ENCODE results near the gene GAP43.
A peak's percentile ranks its signal among the peaks of the same experiment; 100 is the strongest.

The GAP43 gene

DNA sequence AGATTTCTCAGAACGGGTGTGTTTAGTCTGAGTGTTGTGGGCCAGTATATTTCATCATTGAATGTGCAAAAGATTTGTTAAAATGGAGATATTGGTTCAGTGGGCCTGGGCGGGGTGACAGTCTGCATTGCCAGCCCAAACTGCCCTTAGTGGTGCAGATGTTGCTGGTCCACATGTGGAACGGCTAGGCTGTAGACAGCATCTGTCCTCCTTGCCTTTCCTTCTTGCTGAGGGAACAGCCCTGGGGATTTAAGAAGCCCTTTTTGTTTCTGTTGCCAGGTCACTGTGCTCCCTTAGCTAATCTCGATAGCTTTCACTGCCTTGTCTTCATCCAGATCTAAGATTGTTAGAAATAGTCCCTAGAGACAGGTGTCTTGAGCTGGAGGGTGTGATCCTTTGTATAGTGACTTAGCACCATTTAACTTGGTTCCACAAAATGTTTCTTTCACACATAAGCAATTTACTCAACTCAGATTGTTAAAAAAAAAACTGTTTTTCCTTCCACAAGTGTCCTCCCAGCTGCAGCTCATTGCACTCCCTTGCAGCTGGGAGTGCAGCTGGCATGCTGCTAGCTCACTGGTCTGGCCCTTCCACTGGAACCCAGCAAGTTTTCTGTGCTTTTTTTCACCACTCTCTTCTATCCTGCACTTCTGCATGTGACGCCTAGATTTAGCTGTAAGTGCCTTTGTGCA is 37.5 kb downstream of the GAP43 start:
- no peaks in the 10 kb centered on the region for H3K9me3 Mint-ChIP-seq
- peaks cover 11% of the 10 kb centered on the region for H3K27me3 Mint-ChIP-seq
- no peak for DNase-seq
- H3K4me3 Mint-ChIP-seq = no peak overlapping the region
- no peak overlapping the region for H3K27ac Mint-ChIP-seq
- no peaks in the 10 kb centered on the region for H3K36me3 Mint-ChIP-seq
- CTCF ChIA-PET = no interaction called here
- H3K4me1 Mint-ChIP-seq = peaks cover 28% of the 10 kb centered on the region

- Mint-ChIP-seq H3K4me3 (no peak overlapping the region), H3K9me3 (no peaks in the 10 kb centered on the region), H3K36me3 (no peaks in the 10 kb centered on the region), H3K27me3 (peaks cover 11% of the 10 kb centered on the region), H3K27ac (no peak overlapping the region), H3K4me1 (peaks cover 18% of the 10 kb centered on the region)
- CTCF ChIA-PET = no interaction called here
- no peak for DNase-seq
Measured at GRCh38 chr3:115662356-115662755, 39.0 kb downstream of the GAP43 start.

DNA sequence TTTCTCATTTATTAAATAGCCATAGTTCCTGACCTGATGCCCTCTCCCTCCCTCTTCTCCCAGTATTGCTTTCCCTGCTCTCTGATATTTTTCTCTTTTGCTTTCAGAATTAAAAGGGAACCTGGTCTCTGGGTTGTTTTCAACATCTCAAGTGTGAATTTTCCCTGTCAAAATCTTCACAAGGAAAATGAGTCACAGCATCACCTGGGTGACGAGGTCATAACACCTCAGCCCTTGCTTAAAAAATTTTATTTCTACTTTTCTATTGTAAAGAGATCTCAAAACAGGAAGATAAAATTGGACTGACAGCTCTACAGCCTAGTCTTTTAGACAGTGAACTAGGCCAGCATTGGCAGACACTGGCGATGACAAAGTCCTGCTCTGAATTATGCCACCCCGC is 40.1 kb downstream of the GAP43 start:
- H3K4me3 Mint-ChIP-seq = no peak overlapping the region
- H3K4me1 Mint-ChIP-seq = peaks cover 9% of the 10 kb centered on the region
- H3K27ac Mint-ChIP-seq = no peak overlapping the region
- no peaks in the 10 kb centered on the region for H3K36me3 Mint-ChIP-seq
- no peak for DNase-seq
- CTCF ChIA-PET = no interaction called here
- H3K27me3 Mint-ChIP-seq = peaks cover 7% of the 10 kb centered on the region
- H3K9me3 Mint-ChIP-seq = no peaks in the 10 kb centered on the region

DNA sequence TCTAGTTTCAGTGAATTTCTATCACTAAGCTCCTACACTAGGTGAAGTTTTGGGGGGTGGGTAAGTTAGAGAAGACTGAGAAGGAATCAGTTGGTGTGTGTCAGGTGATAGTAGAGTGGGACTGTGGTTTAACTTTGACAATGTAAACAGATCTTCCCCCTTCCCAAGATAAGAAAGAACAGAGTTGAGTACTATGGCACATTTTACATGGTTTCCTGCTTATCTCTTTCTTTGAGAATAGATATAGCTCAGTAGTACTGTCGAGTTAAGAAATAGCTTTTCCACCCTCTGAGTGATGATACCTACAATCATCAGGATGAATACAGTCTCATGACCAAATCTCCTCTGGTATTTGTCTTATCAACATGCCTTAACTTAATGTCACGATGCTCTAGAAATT is 42.8 kb downstream of the GAP43 start:
- peaks cover 2% of the 10 kb centered on the region for H3K4me1 Mint-ChIP-seq
- CTCF ChIA-PET = no interaction called here
- no peaks in the 10 kb centered on the region for H3K27me3 Mint-ChIP-seq
- no peak overlapping the region for H3K27ac Mint-ChIP-seq
- DNase-seq = no peak
- no peaks in the 10 kb centered on the region for H3K36me3 Mint-ChIP-seq
- H3K4me3 Mint-ChIP-seq = no peak overlapping the region
- no peaks in the 10 kb centered on the region for H3K9me3 Mint-ChIP-seq

- DNase-seq = no peak
- H3K27me3 Mint-ChIP-seq = no peaks in the 10 kb centered on the region
- H3K27ac Mint-ChIP-seq = peak overlapping the region; percentile 58
- CTCF ChIA-PET = no interaction called here
- H3K9me3 Mint-ChIP-seq = no peaks in the 10 kb centered on the region
- peaks cover 5% of the 10 kb centered on the region for H3K4me1 Mint-ChIP-seq
- H3K4me3 Mint-ChIP-seq = no peak overlapping the region
- no peaks in the 10 kb centered on the region for H3K36me3 Mint-ChIP-seq
Measured at GRCh38 chr3:115666920-115667737, 43.8 kb downstream of the GAP43 start.

DNA sequence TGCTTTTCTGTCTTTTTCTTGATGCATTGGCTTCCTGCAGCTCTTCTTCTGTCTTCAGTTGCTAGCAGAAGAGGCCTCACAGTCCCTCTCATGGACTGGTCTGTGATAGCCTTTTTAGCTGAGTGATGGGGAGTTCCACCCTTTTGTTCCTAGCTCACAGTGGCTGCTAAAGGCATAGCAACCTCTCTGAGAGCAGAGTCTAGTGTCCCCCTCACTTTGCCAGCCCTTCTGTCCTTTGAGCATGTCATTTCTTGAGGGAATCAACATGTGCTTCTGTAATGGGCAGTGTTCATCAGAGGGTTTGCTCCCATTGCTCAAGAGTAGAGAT is 44.4 kb downstream of the GAP43 start:
- peaks cover 6% of the 10 kb centered on the region for H3K4me1 Mint-ChIP-seq
- no peaks in the 10 kb centered on the region for H3K9me3 Mint-ChIP-seq
- CTCF ChIA-PET = no interaction called here
- DNase-seq = no peak
- no peak overlapping the region for H3K4me3 Mint-ChIP-seq
- no peaks in the 10 kb centered on the region for H3K36me3 Mint-ChIP-seq
- H3K27ac Mint-ChIP-seq = no peak overlapping the region
- H3K27me3 Mint-ChIP-seq = no peaks in the 10 kb centered on the region

DNA sequence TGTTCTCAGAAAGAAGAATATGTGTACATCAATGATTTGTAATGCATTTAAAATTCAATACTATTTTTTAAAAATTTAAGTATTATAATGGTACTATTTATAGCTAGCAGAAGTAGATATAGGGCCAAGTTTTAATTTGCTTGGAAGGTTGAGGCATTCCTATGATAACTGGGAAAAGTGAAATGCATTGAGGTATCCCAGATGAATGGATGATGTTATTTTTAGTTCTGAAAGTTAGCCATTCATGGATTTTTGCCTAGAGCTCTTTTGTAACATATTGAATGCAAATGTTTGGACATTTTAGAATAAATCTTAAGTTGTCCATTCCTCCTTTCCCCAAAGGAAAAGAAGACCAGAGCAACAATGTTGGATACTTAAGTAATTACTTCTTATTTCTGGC is 47.6 kb downstream of the GAP43 start:
- Mint-ChIP-seq H3K4me3 (no peak overlapping the region), H3K9me3 (no peaks in the 10 kb centered on the region), H3K36me3 (no peaks in the 10 kb centered on the region), H3K27me3 (peaks cover 7% of the 10 kb centered on the region), H3K4me1 (peaks cover 6% of the 10 kb centered on the region), H3K27ac (no peak overlapping the region)
- CTCF ChIA-PET = no interaction called here
- DNase-seq = no peak

GRCh38 chr3:115671761-115672455 is 48.6 kb downstream of the GAP43 start:
- Mint-ChIP-seq H3K9me3 (no peaks in the 10 kb centered on the region), H3K36me3 (no peaks in the 10 kb centered on the region), H3K4me3 (no peak overlapping the region), H3K27me3 (peaks cover 14% of the 10 kb centered on the region), H3K27ac (no peak overlapping the region), H3K4me1 (peaks cover 6% of the 10 kb centered on the region)
- DNase-seq = no peak
- CTCF ChIA-PET = interaction anchor here (0.6 to 1.3 kb wide), 2 partner anchors 12 to 1184 kb away, joined by 3 to 4 read pairs; no protein-coding TSS in a partner anchor

DNA sequence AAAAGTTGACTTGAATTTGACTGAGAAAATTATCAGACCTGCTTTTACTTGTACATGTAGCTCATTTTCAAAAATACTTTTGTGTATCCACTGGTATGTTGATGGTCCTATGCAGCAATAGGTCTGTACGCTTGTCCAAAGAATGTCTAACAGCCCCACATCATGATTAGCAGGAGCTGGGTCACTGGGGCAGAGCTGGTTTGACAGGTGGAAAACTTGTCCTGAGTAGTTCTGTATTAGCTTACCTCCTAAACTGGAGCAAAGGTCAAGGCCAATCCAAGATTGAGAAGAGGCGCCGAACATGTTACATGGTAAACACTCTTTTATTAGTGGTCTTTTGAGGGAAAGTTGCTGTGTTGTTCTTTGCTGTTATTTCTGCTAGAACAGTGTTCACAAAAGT is 50.6 kb downstream of the GAP43 start:
- Mint-ChIP-seq H3K36me3 (no peaks in the 10 kb centered on the region), H3K27me3 (peaks cover 18% of the 10 kb centered on the region), H3K4me3 (no peak overlapping the region), H3K9me3 (no peaks in the 10 kb centered on the region), H3K4me1 (peaks cover 5% of the 10 kb centered on the region), H3K27ac (no peak overlapping the region)
- CTCF ChIA-PET = no interaction called here
- DNase-seq = no peak

DNA sequence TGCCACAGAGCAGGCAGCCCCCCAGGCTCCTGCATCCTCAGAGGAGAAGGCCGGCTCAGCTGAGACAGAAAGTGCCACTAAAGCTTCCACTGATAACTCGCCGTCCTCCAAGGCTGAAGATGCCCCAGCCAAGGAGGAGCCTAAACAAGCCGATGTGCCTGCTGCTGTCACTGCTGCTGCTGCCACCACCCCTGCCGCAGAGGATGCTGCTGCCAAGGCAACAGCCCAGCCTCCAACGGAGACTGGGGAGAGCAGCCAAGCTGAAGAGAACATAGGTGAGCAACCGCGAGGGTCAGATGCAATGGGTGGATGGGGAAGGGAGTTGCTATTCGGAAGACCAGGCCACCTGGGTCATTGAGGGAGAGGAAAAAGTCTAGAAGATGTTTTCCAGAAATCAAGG is 53.0 kb downstream of the GAP43 start:
- no peaks in the 10 kb centered on the region for H3K36me3 Mint-ChIP-seq
- H3K27me3 Mint-ChIP-seq = peaks cover 32% of the 10 kb centered on the region
- no peak overlapping the region for H3K4me3 Mint-ChIP-seq
- CTCF ChIA-PET = no interaction called here
- no peak overlapping the region for H3K27ac Mint-ChIP-seq
- H3K4me1 Mint-ChIP-seq = peaks cover 5% of the 10 kb centered on the region
- no peak for DNase-seq
- H3K9me3 Mint-ChIP-seq = no peaks in the 10 kb centered on the region

GRCh38 chr3:115680803-115681345 is 57.6 kb downstream of the GAP43 start:
- no peak overlapping the region for H3K4me3 Mint-ChIP-seq
- DNase-seq = no peak
- H3K27ac Mint-ChIP-seq = no peak overlapping the region
- no peaks in the 10 kb centered on the region for H3K36me3 Mint-ChIP-seq
- H3K4me1 Mint-ChIP-seq = no peaks in the 10 kb centered on the region
- CTCF ChIA-PET = interaction anchor here (1.5 kb wide), 1 partner anchor 71 kb away, joined by 3 read pairs; no protein-coding TSS in a partner anchor
- H3K9me3 Mint-ChIP-seq = no peaks in the 10 kb centered on the region
- peaks cover 28% of the 10 kb centered on the region for H3K27me3 Mint-ChIP-seq

GRCh38 chr3:115681736-115682135 is 58.4 kb downstream of the GAP43 start:
- Mint-ChIP-seq H3K4me3 (no peak overlapping the region), H3K27ac (no peak overlapping the region), H3K27me3 (peaks cover 22% of the 10 kb centered on the region), H3K4me1 (no peaks in the 10 kb centered on the region), H3K36me3 (no peaks in the 10 kb centered on the region), H3K9me3 (no peaks in the 10 kb centered on the region)
- no peak for DNase-seq
- CTCF ChIA-PET = interaction anchor here (1.5 kb wide), 1 partner anchor 72 kb away, joined by 3 read pairs; no protein-coding TSS in a partner anchor

DNA sequence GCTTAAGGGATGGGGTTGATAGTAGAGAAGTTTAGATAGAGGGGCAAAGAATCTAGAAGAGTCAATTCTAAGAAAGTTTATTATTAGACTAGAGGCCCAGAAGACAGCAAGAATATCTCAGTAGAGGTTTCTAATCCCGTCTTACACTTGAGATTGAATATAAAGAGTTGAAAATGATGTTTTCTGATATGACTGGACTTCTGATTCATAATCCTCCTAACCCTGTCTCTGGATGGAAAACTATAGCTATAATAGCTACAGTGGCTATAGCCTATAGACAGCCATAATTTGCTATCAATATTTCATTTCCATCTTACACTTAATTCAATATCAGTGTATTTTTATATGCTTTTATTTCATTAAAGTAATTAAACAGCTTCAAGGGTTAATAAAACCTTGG is 60.0 kb downstream of the GAP43 start:
- DNase-seq = no peak
- H3K27me3 Mint-ChIP-seq = peaks cover 22% of the 10 kb centered on the region
- no peaks in the 10 kb centered on the region for H3K36me3 Mint-ChIP-seq
- H3K4me3 Mint-ChIP-seq = no peak overlapping the region
- no peaks in the 10 kb centered on the region for H3K9me3 Mint-ChIP-seq
- no peak overlapping the region for H3K27ac Mint-ChIP-seq
- CTCF ChIA-PET = no interaction called here
- no peaks in the 10 kb centered on the region for H3K4me1 Mint-ChIP-seq

GRCh38 chr3:115683773-115684172 is 60.5 kb downstream of the GAP43 start:
- CTCF ChIA-PET = no interaction called here
- H3K36me3 Mint-ChIP-seq = no peaks in the 10 kb centered on the region
- no peak overlapping the region for H3K4me3 Mint-ChIP-seq
- H3K9me3 Mint-ChIP-seq = no peaks in the 10 kb centered on the region
- H3K27me3 Mint-ChIP-seq = peaks cover 19% of the 10 kb centered on the region
- DNase-seq = no peak
- H3K27ac Mint-ChIP-seq = no peak overlapping the region
- no peaks in the 10 kb centered on the region for H3K4me1 Mint-ChIP-seq

Data from activated naive CD4-positive, alpha-beta T cell treated with anti-CD3 and anti-CD28 coated beads, Interleukin-2, amount 10 ng/mL, durations not matched to agents 7 days and 5 days (primary cell).